Hepatocyte (in vitro differentiated cells): Measurements from ENCODE around the gene BPI. TPM values are rescaled to one million over a fixed set of nuclear protein-coding genes. Genes with fewer than 3 reads are reported as not detected.
A peak's percentile ranks its signal among the peaks of the same experiment; 100 is the strongest.

ENCODE experiments used
- DNase-seq: peaks from one replicate; pipeline ENCODE4 v3.0.0-alpha.2; 2016; ENCODE audit warnings: low spot score
- H2AFZ ChIP-seq: fragments of 200-600 bp; sonication (generic); 2 replicates; pipeline ENCODE4 v1.6.0; 2016; ENCODE audit warnings: antibody characterized with exemption, mild to moderate bottlenecking
- H3K27ac ChIP-seq: fragments of 200-600 bp; sonication (generic); 2 replicates; pipeline ENCODE4 v1.5.1; 2016; ENCODE audit warnings: mild to moderate bottlenecking
- H3K27me3 ChIP-seq: fragments of 200-600 bp; sonication (generic); 2 replicates; pipeline ENCODE4 v1.6.1; 2016
- H3K36me3 ChIP-seq: fragments of 200-600 bp; sonication (generic); replicated peaks from 2 replicates; pipeline ENCODE4 v1.5.1; 2016; ENCODE audit warnings: low read depth; ENCODE audit not compliant: insufficient read depth
- H3K4me1 ChIP-seq: fragments of 200-600 bp; sonication (generic); 2 replicates; pipeline ENCODE4 v1.5.1; 2016; ENCODE audit warnings: mild to moderate bottlenecking, moderate library complexity; ENCODE audit not compliant: insufficient read depth
- H3K4me2 ChIP-seq: fragments of 200-600 bp; sonication (generic); 2 replicates; pipeline ENCODE4 v1.6.0; 2016
- H3K4me3 ChIP-seq: fragments of 200-600 bp; sonication (generic); 2 replicates; pipeline ENCODE4 v1.5.1; 2016; ENCODE audit warnings: mild to moderate bottlenecking
- H3K79me2 ChIP-seq: fragments of 200-600 bp; sonication (generic); 2 replicates; pipeline ENCODE4 v1.6.0; 2017; ENCODE audit warnings: mild to moderate bottlenecking
- H3K9me2 ChIP-seq: fragments of 200-600 bp; sonication (generic); replicated peaks from 2 replicates; pipeline ENCODE4 v1.6.0; 2017; ENCODE audit warnings: mild to moderate bottlenecking; ENCODE audit not compliant: insufficient read depth
- H3K9me3 ChIP-seq: fragments of 200-600 bp; sonication (generic); 2 replicates; pipeline ENCODE4 v1.5.1; 2016; ENCODE audit warnings: low read depth, mild to moderate bottlenecking
- H4K20me1 ChIP-seq: fragments of 200-600 bp; sonication (generic); 2 replicates; pipeline ENCODE4 v1.6.0; 2016; ENCODE audit warnings: mild to moderate bottlenecking; ENCODE audit not compliant: insufficient read depth, poor library complexity, severe bottlenecking
- EZH2 ChIP-seq: fragments of 200-600 bp; sonication (generic); IDR thresholded peaks from 2 replicates; pipeline ENCODE4 v1.6.1; 2016; ENCODE audit warnings: antibody characterized with exemption, mild to moderate bottlenecking, borderline replicate concordance
- EZH2phosphoT487 ChIP-seq: fragments of 200-600 bp; sonication (generic); IDR thresholded peaks from one replicate; pipeline ENCODE4 v1.6.1; 2018; ENCODE audit warnings: antibody characterized with exemption, mild to moderate bottlenecking, low read depth, moderate library complexity; ENCODE audit not compliant: unreplicated experiment, severe bottlenecking
- WGBS: methylation state at CpG from one replicate; pipeline ENCODE4 v1.1.6; 2016; ENCODE audit warnings: low lambda C conversion rate; ENCODE audit errors: missing lambda C conversion rate; 5-methylcytosine and 5-hydroxymethylcytosine counted together
- polyA plus RNA-seq: library from polyadenylated mRNA; unstranded; fragments of >200 nt; fragmentation: Nextera tagmentation; extraction: Ambion mirVana; gene quantifications from 2 replicates; pipeline ENCODE4 v1.2.1, GENCODE V29; 2016
- total RNA-seq: library from RNA; depleted of rRNA; stranded (reverse); fragments of >200 nt; gene quantifications from 2 replicates; pipeline ENCODE4 v1.2.3, GENCODE V29; 2014
- TF ChIP-seq, protein P1 (sequence below): fragments of 200-600 bp; sonication (generic); IDR thresholded peaks from 2 replicates; pipeline ENCODE4 v1.5.1; 2016; ENCODE audit warnings: antibody characterized with exemption, mild to moderate bottlenecking; ENCODE audit not compliant: poor library complexity

Gene BPI
- total and polyA plus RNA-seq, 2 experiments from 2014 or later = 0.63 to 0.66 TPM

DNA sequence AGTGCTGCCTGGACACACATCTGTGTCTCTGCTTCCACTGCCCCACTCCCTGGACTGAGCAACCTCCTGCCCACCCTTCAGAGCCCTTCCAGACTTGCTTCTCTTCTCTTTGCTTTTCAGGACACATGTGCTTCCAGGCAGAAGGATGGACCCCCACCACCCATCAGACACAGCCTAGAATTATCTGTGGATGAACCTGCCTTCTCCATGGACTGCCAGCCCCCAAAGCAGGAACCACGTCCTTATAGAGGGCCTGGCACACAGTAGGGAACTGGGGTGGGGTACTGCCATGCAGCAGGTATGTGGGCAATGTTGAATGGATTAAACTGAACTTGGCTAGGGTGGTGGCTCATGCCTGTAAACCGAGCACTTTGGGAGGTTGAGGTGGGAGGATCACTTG lies 47.0 kb upstream of the BPI start:
- WGBS = 82% methylated on average over 2 of the region's 2 CpGs
- Histone ChIP-seq H4K20me1 (no peaks in the 10 kb centered on the region), H3K27ac (no peak overlapping the region), H3K4me2 (no peak overlapping the region), H3K79me2 (no peaks in the 10 kb centered on the region), H3K4me1 (peaks cover 9% of the 10 kb centered on the region), H2AFZ (no peak overlapping the region), H3K9me2 (no peaks in the 10 kb centered on the region), H3K36me3 (no peaks in the 10 kb centered on the region), H3K9me3 (no peaks in the 10 kb centered on the region), H3K27me3 (peaks cover 16% of the 10 kb centered on the region), H3K4me3 (no peak overlapping the region)
- TF ChIP-seq, protein P1, sequence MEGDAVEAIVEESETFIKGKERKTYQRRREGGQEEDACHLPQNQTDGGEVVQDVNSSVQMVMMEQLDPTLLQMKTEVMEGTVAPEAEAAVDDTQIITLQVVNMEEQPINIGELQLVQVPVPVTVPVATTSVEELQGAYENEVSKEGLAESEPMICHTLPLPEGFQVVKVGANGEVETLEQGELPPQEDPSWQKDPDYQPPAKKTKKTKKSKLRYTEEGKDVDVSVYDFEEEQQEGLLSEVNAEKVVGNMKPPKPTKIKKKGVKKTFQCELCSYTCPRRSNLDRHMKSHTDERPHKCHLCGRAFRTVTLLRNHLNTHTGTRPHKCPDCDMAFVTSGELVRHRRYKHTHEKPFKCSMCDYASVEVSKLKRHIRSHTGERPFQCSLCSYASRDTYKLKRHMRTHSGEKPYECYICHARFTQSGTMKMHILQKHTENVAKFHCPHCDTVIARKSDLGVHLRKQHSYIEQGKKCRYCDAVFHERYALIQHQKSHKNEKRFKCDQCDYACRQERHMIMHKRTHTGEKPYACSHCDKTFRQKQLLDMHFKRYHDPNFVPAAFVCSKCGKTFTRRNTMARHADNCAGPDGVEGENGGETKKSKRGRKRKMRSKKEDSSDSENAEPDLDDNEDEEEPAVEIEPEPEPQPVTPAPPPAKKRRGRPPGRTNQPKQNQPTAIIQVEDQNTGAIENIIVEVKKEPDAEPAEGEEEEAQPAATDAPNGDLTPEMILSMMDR = no peak
- TF ChIP-seq EZH2 (no peak), EZH2phosphoT487 (no peak)
- DNase-seq = no peak

DNA sequence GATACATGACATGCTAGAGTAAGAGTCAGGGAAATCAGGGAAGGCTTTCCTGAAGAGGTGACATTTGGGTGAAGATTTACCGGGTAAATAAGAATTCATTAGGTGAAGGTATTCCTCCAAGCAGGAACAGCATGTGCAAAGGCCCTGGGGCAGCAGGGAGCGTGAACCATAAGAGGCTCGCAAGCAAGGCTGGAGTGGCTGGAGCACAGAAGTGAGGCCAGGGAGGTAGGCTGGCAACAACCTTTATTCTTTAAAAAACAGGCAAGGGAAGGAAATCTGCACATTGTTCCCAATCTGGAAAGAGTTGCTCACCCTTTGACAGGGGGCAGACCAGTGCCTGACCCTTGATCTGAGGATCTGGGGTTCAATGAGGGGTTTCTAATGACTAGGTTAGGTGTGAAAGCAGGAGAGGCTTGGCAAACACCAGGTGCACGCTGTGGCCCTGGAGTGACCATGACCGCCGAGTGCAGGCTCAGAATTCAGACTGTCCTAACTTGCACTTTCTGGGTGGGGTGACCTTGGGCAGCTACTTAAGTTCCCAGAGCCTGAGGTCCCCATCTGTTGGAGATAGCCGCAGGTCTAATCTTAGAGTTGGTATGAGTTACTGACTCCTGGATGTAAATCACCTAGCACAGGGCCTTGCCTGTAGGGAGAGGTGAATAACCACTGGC lies 45.3 kb upstream of the BPI start:
- H3K79me2 ChIP-seq = no peaks in the 10 kb centered on the region
- TF ChIP-seq EZH2phosphoT487 (no peak), EZH2 (no peak)
- TF ChIP-seq, protein P1 = no peak
- no peaks in the 10 kb centered on the region for H3K9me3 ChIP-seq
- peaks cover 4% of the 10 kb centered on the region for H3K4me1 ChIP-seq
- no peaks in the 10 kb centered on the region for H3K36me3 ChIP-seq
- DNase-seq = no peak
- WGBS = 86% methylated on average over 7 of the region's 7 CpGs
- peaks cover 21% of the 10 kb centered on the region for H3K27me3 ChIP-seq
- H3K4me3 ChIP-seq = no peak overlapping the region
- no peaks in the 10 kb centered on the region for H4K20me1 ChIP-seq
- H3K27ac ChIP-seq = no peak overlapping the region
- no peak overlapping the region for H2AFZ ChIP-seq
- H3K4me2 ChIP-seq = no peak overlapping the region
- no peaks in the 10 kb centered on the region for H3K9me2 ChIP-seq

DNA sequence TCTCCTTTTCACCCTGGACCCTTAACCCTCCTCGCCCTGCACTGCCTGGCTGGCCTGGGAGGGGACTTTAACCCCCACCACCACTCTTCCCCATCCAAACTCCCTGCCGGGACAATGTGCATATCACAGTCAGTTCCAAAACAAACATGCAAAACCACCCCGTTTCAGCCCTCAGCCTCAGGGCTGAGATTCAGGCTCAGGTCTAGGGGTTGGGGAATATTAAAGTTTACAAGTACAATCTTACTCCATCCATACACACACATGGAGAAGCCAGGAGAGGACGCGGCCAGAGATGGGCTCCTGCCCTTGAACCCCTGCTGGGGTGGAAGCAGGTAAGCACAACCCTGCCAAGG lies 44.0 kb upstream of the BPI start:
- no peak overlapping the region for H2AFZ ChIP-seq

More for the DNA sequence above, 44.0 kb upstream of the BPI start:
- H3K27me3 ChIP-seq = peaks cover 21% of the 10 kb centered on the region
- H3K4me2 ChIP-seq = peak overlapping the region; percentile 86
- peak overlapping the region; percentile 76 for H3K27ac ChIP-seq
- no peak for DNase-seq
- no peaks in the 10 kb centered on the region for H4K20me1 ChIP-seq
- H3K36me3 ChIP-seq = no peaks in the 10 kb centered on the region
- H3K9me3 ChIP-seq = no peaks in the 10 kb centered on the region
- H3K79me2 ChIP-seq = no peaks in the 10 kb centered on the region
- TF ChIP-seq, protein P1 = no peak
- TF ChIP-seq EZH2phosphoT487 = no peak
- TF ChIP-seq EZH2 = no peak
- WGBS = 22% methylated on average over 5 of the region's 5 CpGs
- H3K4me1 ChIP-seq = peaks cover 4% of the 10 kb centered on the region
- no peaks in the 10 kb centered on the region for H3K9me2 ChIP-seq
- no peak overlapping the region for H3K4me3 ChIP-seq
